ENCODE data around the gene CA10.

CA10 gene

DNA sequence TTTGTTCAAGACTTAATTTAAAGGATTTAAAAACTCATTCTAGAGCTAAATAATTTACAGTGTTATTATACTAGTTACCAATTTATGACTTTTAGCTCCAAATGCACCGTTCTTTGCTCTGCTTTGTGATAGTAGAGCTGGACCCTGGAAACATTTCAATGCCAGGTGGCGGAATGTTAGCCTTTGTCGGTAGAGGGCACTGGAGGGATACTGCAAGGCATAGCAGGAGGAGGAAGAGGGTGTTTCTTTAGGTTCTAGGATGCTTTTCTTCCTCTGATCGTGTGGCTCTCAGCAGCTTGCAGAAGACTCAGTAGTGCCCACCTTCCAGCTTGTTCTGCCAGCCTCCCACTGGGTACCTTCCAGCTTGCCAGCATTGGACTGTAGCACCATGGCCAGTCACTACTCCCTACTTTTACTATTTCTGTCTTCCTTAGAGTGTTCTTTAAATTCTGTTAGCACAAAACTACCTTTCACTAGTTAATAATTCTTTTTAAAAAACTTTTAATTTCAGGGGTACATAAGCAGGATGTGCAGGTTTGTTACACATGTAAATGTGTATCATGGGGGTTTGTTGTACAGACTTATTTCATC, 572.9 kb downstream of the CA10 start:
- ATAC-seq, result no peak
- TF ChIP-seq GLIS3 (CRISPR knock-in tag; IDR thresholded peaks at IDR 0.05) (no peak), RARB (CRISPR knock-in tag; IDR thresholded peaks at IDR 0.05) (no peak), CSDC2 (CRISPR knock-in tag; IDR thresholded peaks at IDR 0.05) (no peak), ZFP30 (CRISPR knock-in tag; IDR thresholded peaks at IDR 0.05) (no peak), SNAI2 (CRISPR knock-in tag; IDR thresholded peaks at IDR 0.05) (no peak), TOX (CRISPR knock-in tag; IDR thresholded peaks at IDR 0.05; ENCODE audit: borderline replicate concordance) (no peak), PPARA (CRISPR knock-in tag; IDR thresholded peaks at IDR 0.05; ENCODE audit: borderline replicate concordance) (no peak), OSR1 (CRISPR knock-in tag; IDR thresholded peaks at IDR 0.05) (no peak), BACH2 (CRISPR knock-in tag; IDR thresholded peaks at IDR 0.05; ENCODE audit: borderline replicate concordance) (no peak), ISL1 (CRISPR knock-in tag; IDR thresholded peaks at IDR 0.05) (no peak), ZNF565 (CRISPR knock-in tag; conservative IDR thresholded peaks at IDR 0.05; ENCODE audit: low read depth) (no peak)

DNA sequence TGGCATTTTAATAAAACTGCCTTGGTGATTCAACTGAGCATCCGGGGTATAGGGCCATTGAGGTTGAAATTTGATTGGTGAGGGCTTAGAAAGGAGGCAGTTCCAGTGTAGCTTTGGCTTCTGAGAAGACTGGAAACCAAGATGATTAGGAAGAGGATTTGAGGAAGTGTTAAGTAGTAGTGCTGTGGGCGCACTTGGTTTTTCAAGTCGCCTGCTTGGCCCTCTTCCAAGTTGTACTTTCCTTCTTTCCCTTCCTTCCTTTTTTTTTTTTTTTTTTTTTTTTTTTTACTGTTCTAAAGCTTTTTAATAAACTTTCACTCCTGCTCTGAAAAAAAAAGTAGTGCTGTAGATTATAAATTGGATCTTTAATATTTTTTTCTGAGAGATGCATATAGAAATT, 577.6 kb downstream of the CA10 start:
- TF ChIP-seq ZNF565 (CRISPR knock-in tag; conservative IDR thresholded peaks at IDR 0.05; ENCODE audit: low read depth) (no peak), ISL1 (CRISPR knock-in tag; IDR thresholded peaks at IDR 0.05) (no peak), ZC3H10 (CRISPR knock-in tag; IDR thresholded peaks at IDR 0.05) (no peak), GLIS3 (CRISPR knock-in tag; IDR thresholded peaks at IDR 0.05) (no peak)
- TF ChIP-seq, protein P1, sequence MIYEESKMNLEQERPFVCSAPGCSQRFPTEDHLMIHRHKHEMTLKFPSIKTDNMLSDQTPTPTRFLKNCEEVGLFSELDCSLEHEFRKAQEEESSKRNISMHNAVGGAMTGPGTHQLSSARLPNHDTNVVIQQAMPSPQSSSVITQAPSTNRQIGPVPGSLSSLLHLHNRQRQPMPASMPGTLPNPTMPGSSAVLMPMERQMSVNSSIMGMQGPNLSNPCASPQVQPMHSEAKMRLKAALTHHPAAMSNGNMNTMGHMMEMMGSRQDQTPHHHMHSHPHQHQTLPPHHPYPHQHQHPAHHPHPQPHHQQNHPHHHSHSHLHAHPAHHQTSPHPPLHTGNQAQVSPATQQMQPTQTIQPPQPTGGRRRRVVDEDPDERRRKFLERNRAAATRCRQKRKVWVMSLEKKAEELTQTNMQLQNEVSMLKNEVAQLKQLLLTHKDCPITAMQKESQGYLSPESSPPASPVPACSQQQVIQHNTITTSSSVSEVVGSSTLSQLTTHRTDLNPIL (CRISPR knock-in tag; IDR thresholded peaks at IDR 0.05; ENCODE audit: low read depth), result no peak
- no peak for ATAC-seq
